Activated B cell treated with CpG ODN at 0.5 μM for 24 hours (primary cell): ENCODE measurements around the gene NSDHL. TPM values are rescaled to one million over a fixed set of nuclear protein-coding genes. Genes with fewer than 3 reads are reported as not detected.

Experiments used
- ATAC-seq: fragments of 200-7000 bp; cut with Tn5 transposase; one replicate; pipeline ENCODE4 v1.10.0; 2021; ENCODE audit warnings: low read depth, mild to moderate bottlenecking, moderate library complexity
- CTCF ChIA-PET: fragments of 350-600 bp; sonication (Branson Sonifier 250); formaldehyde crosslinking; loops from one replicate; lab custom pipeline; 2021; ENCODE audit warnings: antibody characterized with exemption; lab: Charles Lee
- POLR2A ChIA-PET: fragments of 350-600 bp; sonication (Branson Sonifier 250); formaldehyde crosslinking; loops from one replicate; lab custom pipeline; 2021; ENCODE audit warnings: antibody characterized with exemption; lab: Charles Lee
- DNase-seq: peaks from one replicate; pipeline ENCODE4 v3.0.0; 2022
- H3K27ac Mint-ChIP-seq: one replicate; pipeline ENCODE4 v1.8.0; 2020; ENCODE audit warnings: mixed read lengths
- H3K27me3 Mint-ChIP-seq: one replicate; pipeline ENCODE4 v1.8.0; 2021; ENCODE audit warnings: mixed read lengths
- H3K36me3 Mint-ChIP-seq: one replicate; pipeline ENCODE4 v1.8.0; 2021; ENCODE audit warnings: low read depth, mixed read lengths
- H3K4me1 Mint-ChIP-seq: one replicate; pipeline ENCODE4 v1.8.0; 2021; ENCODE audit warnings: mixed read lengths
- H3K4me3 Mint-ChIP-seq: one replicate; pipeline ENCODE4 v1.8.0; 2020; ENCODE audit warnings: mild to moderate bottlenecking, mixed read lengths
- H3K9me3 Mint-ChIP-seq: one replicate; pipeline ENCODE4 v1.8.0; 2020; ENCODE audit warnings: mixed read lengths
- CTCF ChIP-seq: fragments of 200-600 bp; IDR thresholded peaks from one replicate; pipeline ENCODE4 v1.8.0; 2022; ENCODE audit warnings: antibody characterized with exemption, mild to moderate bottlenecking
- intact Hi-C: fragments of 100-400 bp; cut with micrococcal nuclease; formaldehyde crosslinking; loops from one replicate; pipeline ENCODE4 v1.15.1; 2024
- total RNA-seq: library from RNA; stranded (reverse); gene quantifications from 2 replicates; pipeline ENCODE4 v1.2.3, GENCODE V29; 2022

NSDHL gene
- total RNA-seq, 1 donor from 2014 or later, result 18.4 TPM

DNA sequence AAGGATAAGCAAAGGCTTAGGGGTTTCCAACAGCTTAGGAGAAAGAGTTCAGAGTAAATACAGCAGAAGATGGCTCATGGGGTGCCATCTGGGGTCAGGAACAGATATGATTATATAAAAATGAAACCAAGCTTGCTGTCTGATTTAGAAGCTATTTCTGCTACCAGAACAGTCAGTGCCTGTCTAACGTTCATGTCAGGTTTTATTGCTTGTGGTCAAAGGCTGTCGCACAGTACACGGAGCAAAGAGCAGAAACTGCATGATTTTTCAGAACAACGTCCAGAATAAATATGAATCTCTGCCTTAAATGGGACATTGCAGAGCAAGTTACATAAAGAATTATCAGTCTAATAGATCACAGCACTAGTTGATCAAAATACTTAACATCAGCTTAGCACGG lies 17.7 kb upstream of the NSDHL start:
- no peak for TF ChIP-seq CTCF
- CTCF ChIA-PET, result no interaction called here
- intact Hi-C loops, result no loop called here
- H3K4me1 Mint-ChIP-seq, result peaks cover 2% of the 10 kb centered on the region
- H3K9me3 Mint-ChIP-seq, result no peaks in the 10 kb centered on the region
- H3K27me3 Mint-ChIP-seq, result peaks cover 6% of the 10 kb centered on the region
- ATAC-seq (no peak), DNase-seq (no peak)
- no peak overlapping the region for H3K27ac Mint-ChIP-seq
- POLR2A ChIA-PET, result no interaction called here
- no peaks in the 10 kb centered on the region for H3K36me3 Mint-ChIP-seq
- no peak overlapping the region for H3K4me3 Mint-ChIP-seq

GRCh38 chrX:152814048-152814447 lies 16.8 kb upstream of the NSDHL start:
- ATAC-seq (no peak), DNase-seq (no peak)
- no peaks in the 10 kb centered on the region for H3K9me3 Mint-ChIP-seq
- peaks cover 6% of the 10 kb centered on the region for H3K27me3 Mint-ChIP-seq
- H3K27ac Mint-ChIP-seq, result no peak overlapping the region
- no peak overlapping the region for H3K4me3 Mint-ChIP-seq
- no peaks in the 10 kb centered on the region for H3K36me3 Mint-ChIP-seq
- intact Hi-C loops, result no loop called here
- POLR2A ChIA-PET, result no interaction called here
- CTCF ChIA-PET, result no interaction called here
- TF ChIP-seq CTCF, result no peak
- peaks cover 2% of the 10 kb centered on the region for H3K4me1 Mint-ChIP-seq

GRCh38 chrX:152817078-152817764 lies 13.6 kb upstream of the NSDHL start:
- Mint-ChIP-seq H3K27me3 (peaks cover 7% of the 10 kb centered on the region), H3K36me3 (no peaks in the 10 kb centered on the region), H3K27ac (no peak overlapping the region), H3K4me1 (peaks cover 2% of the 10 kb centered on the region), H3K4me3 (no peak overlapping the region), H3K9me3 (no peaks in the 10 kb centered on the region)
- no peak for TF ChIP-seq CTCF
- CTCF ChIA-PET, result no interaction called here
- no peak for DNase-seq
- intact Hi-C loops, result no loop called here
- POLR2A ChIA-PET, result no interaction called here
- no peak for ATAC-seq

DNA sequence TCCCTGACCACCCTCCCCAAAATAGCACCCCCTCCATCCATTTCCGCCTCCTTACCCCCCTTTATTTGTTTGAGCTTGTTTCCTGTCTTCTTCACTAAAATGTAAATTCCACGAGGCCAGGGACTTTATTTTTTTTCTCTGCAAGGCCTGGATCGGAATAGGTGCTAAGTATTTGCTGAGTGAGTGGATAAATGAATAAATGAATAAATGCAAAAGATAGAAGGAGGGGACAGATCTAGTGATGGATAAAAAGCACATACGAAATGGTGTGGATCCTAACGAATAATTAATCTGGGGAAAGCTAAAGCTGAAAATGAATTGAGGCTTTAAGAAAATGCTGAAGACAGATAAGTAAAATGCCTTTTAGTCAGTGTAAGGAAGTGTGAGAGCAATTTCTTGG lies 12.5 kb upstream of the NSDHL start:
- DNase-seq (no peak), ATAC-seq (no peak)
- Mint-ChIP-seq H3K27ac (no peak overlapping the region), H3K9me3 (no peaks in the 10 kb centered on the region), H3K4me3 (no peak overlapping the region), H3K36me3 (no peaks in the 10 kb centered on the region), H3K4me1 (peaks cover 2% of the 10 kb centered on the region), H3K27me3 (peaks cover 8% of the 10 kb centered on the region)
- POLR2A ChIA-PET, result no interaction called here
- intact Hi-C loops, result no loop called here
- CTCF ChIA-PET, result no interaction called here
- no peak for TF ChIP-seq CTCF

- TF ChIP-seq CTCF, result no peak
- POLR2A ChIA-PET, result no interaction called here
- Mint-ChIP-seq H3K4me3 (no peak overlapping the region), H3K36me3 (no peaks in the 10 kb centered on the region), H3K4me1 (no peaks in the 10 kb centered on the region), H3K27me3 (peaks cover 8% of the 10 kb centered on the region), H3K27ac (no peak overlapping the region), H3K9me3 (no peaks in the 10 kb centered on the region)
- ATAC-seq, result no peak
- no peak for DNase-seq
- intact Hi-C loops, result no loop called here
- CTCF ChIA-PET, result no interaction called here
Observed at GRCh38 chrX:152819266-152819665, 11.6 kb upstream of the NSDHL start.
